Rectal smooth muscle tissue (tissue), 1 donor: ENCODE data around the gene ZNF784.

Experiments used
- H3K27ac ChIP-seq: one replicate; pipeline ENCODE4 v1.7.0; 2013; ENCODE audit warnings: low read depth, low read length, inconsistent platforms
- H3K27me3 ChIP-seq: one replicate; pipeline ENCODE4 v1.7.0; 2013; ENCODE audit warnings: low read length; ENCODE audit not compliant: control insufficient read depth, insufficient read depth
- H3K36me3 ChIP-seq: one replicate; pipeline ENCODE4 v1.7.0; 2013; ENCODE audit warnings: low read length; ENCODE audit not compliant: control insufficient read depth, insufficient read depth
- H3K4me1 ChIP-seq: one replicate; pipeline ENCODE4 v1.7.0; 2013; ENCODE audit warnings: low read length; ENCODE audit not compliant: control insufficient read depth, insufficient read depth
- H3K4me3 ChIP-seq: one replicate; pipeline ENCODE4 v1.7.0; 2013; ENCODE audit warnings: low read length
- H3K9ac ChIP-seq: one replicate; pipeline ENCODE4 v1.7.0; 2013; ENCODE audit warnings: low read length

The ZNF784 gene, protein sequence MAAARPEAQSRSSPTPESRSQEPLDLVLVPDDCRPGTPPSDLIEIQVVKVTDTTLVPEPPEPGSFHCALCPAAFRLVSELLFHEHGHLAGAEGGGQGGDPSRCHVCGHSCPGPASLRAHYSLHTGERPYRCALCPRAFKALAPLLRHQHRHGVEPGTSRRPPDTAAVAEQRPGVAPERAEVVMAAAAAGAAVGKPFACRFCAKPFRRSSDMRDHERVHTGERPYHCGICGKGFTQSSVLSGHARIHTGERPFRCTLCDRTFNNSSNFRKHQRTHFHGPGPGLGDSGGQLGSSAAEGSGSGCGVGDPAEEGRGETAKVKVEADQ

GRCh38 chr19:55624109-55625003 lies at the start of gene ZNF784:
ZNF784 (minus strand) TSS chr19:55624566; CDS start chr19:55624561, 5 bp downstream.
- no peaks in the 10 kb centered on the region for H3K36me3 ChIP-seq
- peak within 1 kb of the TSS; percentile 75 for H3K9ac ChIP-seq
- no peaks in the 10 kb centered on the region for H3K27me3 ChIP-seq
- peak within 1 kb of the TSS; percentile 80 for H3K4me3 ChIP-seq
- H3K4me1 ChIP-seq, result no peaks in the 10 kb centered on the region
- H3K27ac ChIP-seq, result peak within 1 kb of the TSS; percentile 96

- Histone ChIP-seq H3K36me3 (peaks cover 30% of the 10 kb centered on the region), H3K9ac (no peak overlapping the region), H3K4me1 (peaks cover 13% of the 10 kb centered on the region), H3K27me3 (no peaks in the 10 kb centered on the region), H3K27ac (no peak overlapping the region), H3K4me3 (no peak overlapping the region)
These were observed 49.5 kb upstream of the ZNF784 start for GRCh38 chr19:55673889-55674288.

DNA sequence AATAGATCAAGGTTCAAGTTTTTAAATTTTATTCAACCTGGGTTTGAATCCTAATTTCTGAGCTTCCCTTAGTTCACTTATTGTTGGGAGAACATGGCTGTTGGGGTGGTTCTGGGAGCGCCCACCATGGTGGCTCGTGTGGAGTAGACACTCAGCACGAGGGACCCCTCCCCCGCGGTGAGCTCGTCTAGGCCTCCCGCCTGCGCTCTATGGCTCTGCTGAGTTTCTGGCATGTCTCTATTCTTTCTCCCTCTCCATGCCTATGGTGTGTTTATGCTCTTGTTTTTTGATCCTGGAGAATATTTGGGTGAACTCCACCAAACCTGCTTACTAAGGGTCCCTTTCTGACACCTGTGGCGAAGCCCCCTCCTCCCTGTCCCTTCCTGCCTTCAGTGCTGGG lies 49.1 kb upstream of the ZNF784 start:
- Histone ChIP-seq H3K4me1 (peaks cover 13% of the 10 kb centered on the region), H3K27ac (no peak overlapping the region), H3K4me3 (no peak overlapping the region), H3K36me3 (peaks cover 30% of the 10 kb centered on the region), H3K27me3 (no peaks in the 10 kb centered on the region), H3K9ac (no peak overlapping the region)

GRCh38 chr19:55672418-55672817 lies 48.1 kb upstream of the ZNF784 start:
- H3K9ac ChIP-seq, result no peak overlapping the region
- H3K4me1 ChIP-seq, result peaks cover 13% of the 10 kb centered on the region
- H3K4me3 ChIP-seq, result no peak overlapping the region
- H3K27ac ChIP-seq, result no peak overlapping the region
- H3K27me3 ChIP-seq, result no peaks in the 10 kb centered on the region
- H3K36me3 ChIP-seq, result peaks cover 29% of the 10 kb centered on the region

DNA sequence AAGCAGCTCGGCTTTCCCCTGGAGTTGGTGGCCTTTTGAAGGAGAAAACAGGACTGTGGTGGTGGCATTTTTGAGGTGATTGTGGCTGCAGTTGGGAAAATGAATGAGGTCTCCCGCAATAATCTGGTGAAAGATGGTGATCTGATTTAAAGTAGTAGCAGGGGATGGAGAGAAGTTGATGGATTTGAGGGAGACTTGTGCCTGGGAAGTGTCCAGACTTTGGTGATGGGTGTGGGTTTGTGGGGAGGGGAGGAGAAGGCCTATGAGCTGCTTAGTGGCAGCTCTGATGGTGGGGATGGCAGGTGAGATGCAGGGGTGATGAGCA lies 46.6 kb upstream of the ZNF784 start:
- H3K27ac ChIP-seq, result no peak overlapping the region
- peaks cover 35% of the 10 kb centered on the region for H3K36me3 ChIP-seq
- H3K4me1 ChIP-seq, result peaks cover 4% of the 10 kb centered on the region

GRCh38 chr19:55670280-55671053 lies 46.1 kb upstream of the ZNF784 start:
- Histone ChIP-seq H3K4me3 (no peak overlapping the region), H3K9ac (no peak overlapping the region), H3K4me1 (no peaks in the 10 kb centered on the region), H3K27ac (no peak overlapping the region), H3K27me3 (no peaks in the 10 kb centered on the region), H3K36me3 (peaks cover 37% of the 10 kb centered on the region)

More for the DNA sequence above, 46.6 kb upstream of the ZNF784 start:
- no peak overlapping the region for H3K4me3 ChIP-seq
- no peak overlapping the region for H3K9ac ChIP-seq
- H3K27me3 ChIP-seq, result no peaks in the 10 kb centered on the region

DNA sequence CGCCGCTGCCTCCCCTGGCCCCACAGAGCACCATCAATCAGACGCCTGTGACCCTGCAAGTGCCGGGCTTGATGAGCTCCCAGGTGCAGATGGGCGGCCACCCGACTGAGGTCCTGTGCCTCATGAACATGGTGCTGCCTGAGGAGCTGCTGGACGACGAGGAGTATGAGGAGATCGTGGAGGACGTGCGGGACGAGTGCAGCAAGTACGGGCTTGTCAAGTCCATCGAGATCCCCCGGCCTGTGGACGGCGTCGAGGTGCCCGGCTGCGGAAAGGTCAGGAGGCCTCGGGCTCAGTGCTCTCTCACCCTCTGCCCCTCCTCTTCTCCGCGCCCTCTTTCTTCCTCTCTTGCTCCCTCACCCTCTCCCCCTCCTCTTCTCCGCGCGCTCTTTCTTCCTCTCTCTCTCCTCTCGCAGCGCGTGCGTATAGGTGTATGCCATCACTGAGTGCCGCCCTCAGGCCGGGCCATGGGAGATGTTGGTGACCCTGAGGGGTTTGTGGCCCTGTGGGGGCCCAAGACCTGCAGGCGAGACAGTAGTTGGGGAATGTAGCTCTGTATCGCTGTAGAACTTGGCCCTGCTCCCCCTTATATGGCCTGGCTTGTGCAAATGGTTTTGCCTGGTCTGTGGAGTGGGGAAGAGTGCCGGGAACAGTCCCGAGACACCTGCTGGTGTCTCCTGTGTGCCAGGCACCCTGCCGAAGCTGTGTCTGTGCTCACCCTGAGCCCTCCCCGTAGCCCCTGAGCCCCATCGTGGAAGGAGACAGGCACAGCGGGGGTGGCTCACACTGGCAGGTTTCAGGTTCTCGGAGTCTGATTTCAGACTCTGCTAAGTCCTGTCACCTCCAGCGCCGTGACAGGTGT lies 45.3 kb upstream of the ZNF784 start:
- Histone ChIP-seq H3K27me3 (no peaks in the 10 kb centered on the region), H3K36me3 (peaks cover 42% of the 10 kb centered on the region)

GRCh38 chr19:55668603-55669348 lies 44.4 kb upstream of the ZNF784 start:
- H3K4me1 ChIP-seq, result no peaks in the 10 kb centered on the region

More for the DNA sequence above, 45.3 kb upstream of the ZNF784 start:
- H3K27ac ChIP-seq, result no peak overlapping the region
- H3K4me1 ChIP-seq, result no peaks in the 10 kb centered on the region
- no peak overlapping the region for H3K4me3 ChIP-seq
- no peak overlapping the region for H3K9ac ChIP-seq

DNA sequence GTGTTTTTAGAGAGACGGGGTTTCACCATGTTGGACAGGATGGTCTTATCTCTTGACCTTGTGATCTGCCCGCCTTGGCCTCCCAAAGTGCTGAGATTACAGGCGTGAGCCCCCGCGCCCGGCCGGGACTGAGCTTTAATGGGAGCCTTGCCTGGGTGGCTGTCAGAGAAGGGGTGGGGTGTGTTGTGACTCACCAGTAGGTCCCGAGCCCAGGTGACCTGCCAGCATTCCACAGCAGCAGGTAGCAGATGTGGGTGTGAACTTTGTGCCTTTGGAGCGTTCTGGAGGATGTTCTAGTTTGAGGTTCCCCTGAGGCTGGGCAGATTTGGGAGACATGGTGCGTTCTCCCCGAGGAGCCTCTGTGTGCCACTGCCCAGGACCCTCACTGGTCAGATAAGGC lies 43.6 kb upstream of the ZNF784 start:
- Histone ChIP-seq H3K27me3 (no peaks in the 10 kb centered on the region), H3K4me1 (no peaks in the 10 kb centered on the region), H3K9ac (no peak overlapping the region), H3K4me3 (no peak overlapping the region), H3K36me3 (peaks cover 57% of the 10 kb centered on the region), H3K27ac (no peak overlapping the region)

More at GRCh38 chr19:55668603-55669348, 44.4 kb upstream of the ZNF784 start:
- H3K9ac ChIP-seq, result no peak overlapping the region
- H3K27me3 ChIP-seq, result no peaks in the 10 kb centered on the region
- H3K4me3 ChIP-seq, result no peak overlapping the region
- H3K36me3 ChIP-seq, result peaks cover 49% of the 10 kb centered on the region
- H3K27ac ChIP-seq, result no peak overlapping the region

- H3K36me3 ChIP-seq, result peaks cover 62% of the 10 kb centered on the region
- H3K27ac ChIP-seq, result no peak overlapping the region
- H3K27me3 ChIP-seq, result no peaks in the 10 kb centered on the region
- no peak overlapping the region for H3K4me3 ChIP-seq
- no peaks in the 10 kb centered on the region for H3K4me1 ChIP-seq
- no peak overlapping the region for H3K9ac ChIP-seq
These were observed 43.1 kb upstream of the ZNF784 start for GRCh38 chr19:55667511-55667910.

GRCh38 chr19:55667006-55667381 lies 42.6 kb upstream of the ZNF784 start:
- no peak overlapping the region for H3K9ac ChIP-seq

More at GRCh38 chr19:55667006-55667381, 42.6 kb upstream of the ZNF784 start:
- Histone ChIP-seq H3K27me3 (no peaks in the 10 kb centered on the region), H3K4me3 (no peak overlapping the region), H3K36me3 (peaks cover 61% of the 10 kb centered on the region), H3K27ac (no peak overlapping the region), H3K4me1 (no peaks in the 10 kb centered on the region)
